ENCODE data around the gene ADAM12.
"Not testable (repeated sequence)": the region's sequence is repeated elsewhere in the genome, so short reads cannot be mapped to it uniquely, and the experiment has no call there.

Gene ADAM12

GRCh38 chr10:125997586-125997985 is 390.7 kb downstream of the ADAM12 start:
- no peak for DNase-seq

- no peak for DNase-seq
Observed at GRCh38 chr10:125995726-125996304, 392.5 kb downstream of the ADAM12 start.

GRCh38 chr10:125994601-125995000 is 393.7 kb downstream of the ADAM12 start:
- DNase-seq = no peak

- no peak for DNase-seq
Observed at GRCh38 chr10:125992254-125992653, 396.0 kb downstream of the ADAM12 start.

GRCh38 chr10:125991392-125991791 is 396.9 kb downstream of the ADAM12 start:
- no peak for DNase-seq

- no peak for DNase-seq
Observed at GRCh38 chr10:125990974-125991373, 397.3 kb downstream of the ADAM12 start.

GRCh38 chr10:125989791-125990190 is 398.5 kb downstream of the ADAM12 start:
- DNase-seq = no peak

- no peak for DNase-seq
Observed at GRCh38 chr10:125985557-125986240, 402.6 kb downstream of the ADAM12 start.

- no peak for DNase-seq
Observed at GRCh38 chr10:125984865-125985495, 403.3 kb downstream of the ADAM12 start.

GRCh38 chr10:125984346-125984745 is 403.9 kb downstream of the ADAM12 start:
- no peak for DNase-seq

- no peak for DNase-seq
Observed at GRCh38 chr10:125983656-125984055, 404.6 kb downstream of the ADAM12 start.

- no peak for DNase-seq
Observed at GRCh38 chr10:125983161-125983560, 405.1 kb downstream of the ADAM12 start.

- DNase-seq = peak; percentile 78
Observed at GRCh38 chr10:125982260-125982948, 405.9 kb downstream of the ADAM12 start.

- DNase-seq = no peak
Observed at GRCh38 chr10:125980521-125981035, 407.7 kb downstream of the ADAM12 start.

GRCh38 chr10:125979976-125980375 is 408.3 kb downstream of the ADAM12 start:
- no peak for DNase-seq

GRCh38 chr10:125976960-125977605 is 411.2 kb downstream of the ADAM12 start:
- no peak for DNase-seq

GRCh38 chr10:125970077-125970630 is 418.1 kb downstream of the ADAM12 start:
- DNase-seq = not testable (repeated sequence)

- DNase-seq = no peak
Observed at GRCh38 chr10:125967533-125967932, 420.7 kb downstream of the ADAM12 start.

GRCh38 chr10:125964558-125964957 is 423.7 kb downstream of the ADAM12 start:
- no peak for DNase-seq
